Natural killer cell (primary cell): ENCODE data around the gene PLPPR1. TPM values are rescaled to one million over a fixed set of nuclear protein-coding genes. Genes with fewer than 3 reads are reported as not detected.

Source experiments
- ATAC-seq, 3 donors: fragments of 150-1000 bp in 2 of 3; fragments of 200-7000 bp in 1 of 3; cut with Tn5 transposase; 1 replicate in 1 of 3; 2 replicates in 2 of 3; pipeline ENCODE4 v1.10.0; 2021; ENCODE audit warnings: mild to moderate bottlenecking in 2 of 3, moderate library complexity in 2 of 3
- DNase-seq, 2 donors: peaks; one replicate each; pipeline versions ENCODE4 v3.0.0 to v3.0.0-alpha.2; 2013 to 2021; ENCODE audit warnings: mixed read lengths in 1 of 2
- H3K27ac ChIP-seq: one replicate; pipeline ENCODE4 v1.5.1; 2013; ENCODE audit warnings: mild to moderate bottlenecking, low read length
- H3K27me3 ChIP-seq: one replicate; pipeline ENCODE4 v1.6.1; 2013; ENCODE audit warnings: low read length; ENCODE audit not compliant: control insufficient read depth, insufficient read depth
- H3K36me3 ChIP-seq: one replicate; pipeline ENCODE4 v1.6.1; 2013; ENCODE audit warnings: low read length; ENCODE audit not compliant: control insufficient read depth, insufficient read depth
- H3K4me1 ChIP-seq: one replicate; pipeline ENCODE4 v1.6.1; 2013; ENCODE audit warnings: low read length; ENCODE audit not compliant: control insufficient read depth, insufficient read depth
- H3K4me3 ChIP-seq: one replicate; pipeline ENCODE4 v1.5.1; 2013; ENCODE audit warnings: low read length
- H3K9me3 ChIP-seq: one replicate; pipeline ENCODE4 v1.6.1; 2013; ENCODE audit warnings: low read length; ENCODE audit not compliant: control insufficient read depth, insufficient read depth
- H3K27ac Mint-ChIP-seq, 2 donors: one replicate each; pipeline ENCODE4 v1.8.0; 2022; ENCODE audit warnings: mild to moderate bottlenecking in 2 of 2, mixed read lengths in 2 of 2, moderate library complexity in 1 of 2
- H3K27me3 Mint-ChIP-seq, 2 donors: one replicate each; pipeline ENCODE4 v1.8.0; 2022; ENCODE audit warnings: low read depth in 2 of 2, mixed read lengths in 2 of 2
- H3K36me3 Mint-ChIP-seq: one replicate; pipeline ENCODE4 v1.8.0; 2022; ENCODE audit warnings: mixed read lengths
- H3K4me1 Mint-ChIP-seq, 2 donors: one replicate each; pipeline ENCODE4 v1.8.0; 2022; ENCODE audit warnings: mixed read lengths in 2 of 2
- H3K4me3 Mint-ChIP-seq: one replicate; pipeline ENCODE4 v1.8.0; 2022; ENCODE audit warnings: mild to moderate bottlenecking, moderate library complexity, mixed read lengths
- H3K9me3 Mint-ChIP-seq, 2 donors: one replicate each; pipeline ENCODE4 v1.8.0; 2022; ENCODE audit warnings: mixed read lengths in 2 of 2
- CTCF ChIP-seq: fragments of 200-600 bp; IDR thresholded peaks from one replicate; pipeline ENCODE4 v1.8.0; 2022; ENCODE audit warnings: antibody characterized with exemption
- WGBS: methylation state at CpG from one replicate; pipeline ENCODE4 v1.1.7; 2013; ENCODE audit warnings: missing lambda C conversion rate; ENCODE audit not compliant: insufficient coverage; 5-methylcytosine and 5-hydroxymethylcytosine counted together
- intact Hi-C: fragments of 100-400 bp; cut with micrococcal nuclease; formaldehyde crosslinking; loops from one replicate; pipeline ENCODE4 v1.14.2; 2022
- total RNA-seq, 4 donors: library from RNA; stranded (reverse); fragments of 120-200 nt in 1 of 4; gene quantifications; one replicate each; pipeline versions ENCODE4 v1.2.3 to v1.2.4, GENCODE V29; 2013 to 2022

The PLPPR1 gene
- total RNA-seq, 3 donors from 2014 or later (not counting 1 experiment from before 2014, with no cell fraction given): not detected

GRCh38 chr9:101270302-101270701 is 241.8 kb downstream of the PLPPR1 start:
- TF ChIP-seq CTCF: no peak
- Mint-ChIP-seq H3K36me3 (no peaks in the 10 kb centered on the region), H3K27me3 (no peaks in the 10 kb centered on the region), H3K4me3 (no peak overlapping the region), H3K9me3 (peaks cover 0 to 2% of the 10 kb centered on the region in 2 donors), H3K4me1 (no peaks in the 10 kb centered on the region), H3K27ac (no peak overlapping the region)
- no peak overlapping the region for H3K27ac ChIP-seq
- no peak for ATAC-seq
- H3K4me3 ChIP-seq: no peak overlapping the region
- H3K27me3 ChIP-seq: peaks cover 2% of the 10 kb centered on the region
- intact Hi-C loops: no loop called here
- no peaks in the 10 kb centered on the region for H3K4me1 ChIP-seq
- no peaks in the 10 kb centered on the region for H3K36me3 ChIP-seq
- DNase-seq: no peak
- H3K9me3 ChIP-seq: no peaks in the 10 kb centered on the region
- WGBS: 80% methylated on average over 2 of the region's 2 CpGs

- intact Hi-C loops: no loop called here
These were observed 242.6 kb downstream of the PLPPR1 start for GRCh38 chr9:101271102-101271501.

GRCh38 chr9:101274971-101275768 is 246.6 kb downstream of the PLPPR1 start:
- peaks cover 3% of the 10 kb centered on the region for H3K9me3 ChIP-seq
- H3K27ac Mint-ChIP-seq: no peak overlapping the region
- H3K9me3 Mint-ChIP-seq: peaks cover 3 to 6% of the 10 kb centered on the region in 2 donors
- H3K27me3 ChIP-seq: peaks cover 2% of the 10 kb centered on the region
- H3K36me3 Mint-ChIP-seq: no peaks in the 10 kb centered on the region
- H3K4me3 ChIP-seq: no peak overlapping the region
- H3K27me3 Mint-ChIP-seq: no peaks in the 10 kb centered on the region
- intact Hi-C loops: no loop called here
- no peaks in the 10 kb centered on the region for H3K4me1 ChIP-seq
- DNase-seq (no peak), ATAC-seq (no peak)
- no peaks in the 10 kb centered on the region for H3K4me1 Mint-ChIP-seq
- WGBS: 82% methylated on average over 8 of the region's 8 CpGs
- TF ChIP-seq CTCF: no peak
- H3K27ac ChIP-seq: no peak overlapping the region
- no peak overlapping the region for H3K4me3 Mint-ChIP-seq
- no peaks in the 10 kb centered on the region for H3K36me3 ChIP-seq

More at GRCh38 chr9:101271102-101271501, 242.6 kb downstream of the PLPPR1 start:
- no peak overlapping the region for H3K27ac ChIP-seq
- no peaks in the 10 kb centered on the region for H3K9me3 ChIP-seq
- DNase-seq (no peak), ATAC-seq (no peak)
- no peaks in the 10 kb centered on the region for H3K27me3 Mint-ChIP-seq
- H3K27ac Mint-ChIP-seq: no peak overlapping the region
- H3K4me1 ChIP-seq: no peaks in the 10 kb centered on the region
- no peak overlapping the region for H3K4me3 ChIP-seq
- no peaks in the 10 kb centered on the region for H3K36me3 Mint-ChIP-seq
- H3K4me1 Mint-ChIP-seq: no peaks in the 10 kb centered on the region
- H3K4me3 Mint-ChIP-seq: no peak overlapping the region
- H3K36me3 ChIP-seq: no peaks in the 10 kb centered on the region
- WGBS: 81% methylated on average over 3 of the region's 3 CpGs
- no peak for TF ChIP-seq CTCF
- H3K27me3 ChIP-seq: peaks cover 2% of the 10 kb centered on the region
- peaks cover 0 to 2% of the 10 kb centered on the region in 2 donors for H3K9me3 Mint-ChIP-seq
